ENCODE measurements around the gene FAM120A. TPM values are rescaled to one million over a fixed set of nuclear protein-coding genes. Genes with fewer than 3 reads are reported as not detected.

FAM120A gene
- total RNA-seq, 4 donors from 2014 or later: 56.5 to 82.3 (median 65.7) TPM

DNA sequence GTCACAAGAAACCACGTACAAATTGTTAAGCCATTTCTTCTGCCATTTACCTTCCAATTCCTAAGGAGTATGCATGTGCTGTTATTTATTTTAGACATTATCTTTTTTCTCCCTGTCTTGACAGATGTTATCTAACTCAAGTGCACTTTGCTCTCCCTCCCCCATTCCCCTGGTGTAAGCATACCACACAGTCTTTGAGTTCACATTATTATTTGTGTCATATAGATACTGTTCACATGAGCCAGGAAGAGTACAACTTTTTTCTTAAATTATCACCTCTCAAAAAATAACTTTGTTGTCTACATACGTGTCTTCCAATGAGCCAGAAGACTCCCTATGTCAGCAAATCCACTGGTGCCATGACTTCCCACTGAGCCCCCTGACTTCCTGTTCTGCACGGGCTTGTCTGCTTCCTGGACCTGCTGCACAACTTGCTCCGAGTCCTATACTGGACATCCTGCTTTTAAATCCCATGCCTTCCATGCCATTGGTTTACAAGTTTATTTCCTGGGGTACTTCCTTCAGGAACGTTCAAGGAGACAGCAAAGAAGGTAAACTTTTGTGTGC lies 19.9 kb upstream of the FAM120A start:
- WGBS, 2 donors: 36 to 46% methylated on average over 5 of the region's 5 CpGs
- intact Hi-C loops (cut with DNase I): no loop called here
- no peaks in the 10 kb centered on the region for H3K9me3 ChIP-seq
- no peaks in the 10 kb centered on the region for H3K27me3 ChIP-seq
- H3K4me1 ChIP-seq: no peaks in the 10 kb centered on the region
- no peak overlapping the region for H3K27ac ChIP-seq
- TF ChIP-seq CTCF (IDR thresholded peaks at IDR 0.05): no peak
- no peak for TF ChIP-seq POLR2A (IDR thresholded peaks at IDR 0.05)
- DNase-seq: no peak
- no peak overlapping the region for H3K4me3 ChIP-seq
- no peaks in the 10 kb centered on the region for H3K36me3 ChIP-seq

DNA sequence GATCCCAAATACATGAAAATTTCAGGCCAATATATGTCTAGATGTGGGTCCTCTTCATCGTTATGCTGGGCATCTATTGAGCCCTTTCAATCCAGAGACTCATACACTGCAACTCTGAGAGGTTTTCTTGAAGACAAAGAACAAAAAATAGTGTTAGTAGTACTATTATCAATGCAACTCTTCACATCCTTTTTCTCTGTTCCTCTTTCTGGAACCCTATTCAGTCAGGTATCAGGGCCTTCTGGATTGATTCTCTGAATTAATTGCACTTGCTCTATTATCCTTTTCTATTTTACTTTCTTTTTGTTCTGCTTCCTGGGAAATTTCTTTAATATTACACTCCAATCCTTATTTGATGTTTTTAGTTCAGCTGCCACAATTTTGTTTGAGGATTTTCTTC lies 18.5 kb upstream of the FAM120A start:
- H3K36me3 ChIP-seq: no peaks in the 10 kb centered on the region
- no peaks in the 10 kb centered on the region for H3K9me3 ChIP-seq
- WGBS, 2 donors: 82 to 100% methylated on average over 1 of the region's 1 CpG
- no peak overlapping the region for H3K27ac ChIP-seq
- no peaks in the 10 kb centered on the region for H3K4me1 ChIP-seq
- intact Hi-C loops (cut with DNase I): no loop called here
- no peak overlapping the region for H3K4me3 ChIP-seq
- no peak for DNase-seq
- H3K27me3 ChIP-seq: no peaks in the 10 kb centered on the region
- no peak for TF ChIP-seq CTCF (IDR thresholded peaks at IDR 0.05)
- no peak for TF ChIP-seq POLR2A (IDR thresholded peaks at IDR 0.05)

- DNase-seq: no peak
- Histone ChIP-seq H3K36me3 (no peaks in the 10 kb centered on the region), H3K9me3 (no peaks in the 10 kb centered on the region), H3K27ac (no peak overlapping the region), H3K4me1 (no peaks in the 10 kb centered on the region), H3K4me3 (no peak overlapping the region), H3K27me3 (no peaks in the 10 kb centered on the region)
- TF ChIP-seq CTCF (IDR thresholded peaks at IDR 0.05): no peak
- no peak for TF ChIP-seq POLR2A (IDR thresholded peaks at IDR 0.05)
- intact Hi-C loops (cut with DNase I): no loop called here
- WGBS, 2 donors: 73 to 87% methylated on average over 3 of the region's 3 CpGs
Measured at GRCh38 chr9:93434056-93434455, 17.4 kb upstream of the FAM120A start.

- Histone ChIP-seq H3K27me3 (no peaks in the 10 kb centered on the region), H3K27ac (no peak overlapping the region), H3K4me3 (no peak overlapping the region), H3K9me3 (no peaks in the 10 kb centered on the region), H3K4me1 (no peaks in the 10 kb centered on the region), H3K36me3 (no peaks in the 10 kb centered on the region)
- no peak for DNase-seq
- no peak for TF ChIP-seq CTCF (IDR thresholded peaks at IDR 0.05)
- TF ChIP-seq POLR2A (IDR thresholded peaks at IDR 0.05): no peak
- intact Hi-C loops (cut with DNase I): no loop called here
- 94 to 95% methylated on average over 8 of the region's 8 CpGs for WGBS, 2 donors
Measured at GRCh38 chr9:93435386-93435785, 16.1 kb upstream of the FAM120A start.

DNA sequence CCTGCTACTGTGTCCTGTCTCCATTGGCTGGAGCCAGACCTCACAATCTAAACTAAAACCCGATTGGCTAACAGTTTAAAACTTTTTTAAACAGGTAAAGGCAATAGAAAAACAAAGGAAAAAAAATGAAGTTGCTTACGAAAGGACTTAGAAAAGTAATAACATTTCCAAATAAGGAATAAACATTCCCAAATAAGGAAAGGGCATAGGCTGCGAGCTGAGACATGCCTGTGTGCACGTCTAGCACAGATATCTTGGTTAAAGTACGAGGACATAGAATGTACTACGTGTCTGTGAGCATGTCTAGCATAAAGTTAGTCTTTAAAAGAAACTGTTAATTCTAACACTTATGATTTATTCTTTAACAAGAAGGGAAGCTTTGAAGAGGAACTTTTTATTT lies 15.3 kb upstream of the FAM120A start:
- Histone ChIP-seq H3K36me3 (no peaks in the 10 kb centered on the region), H3K27me3 (no peaks in the 10 kb centered on the region), H3K4me3 (no peak overlapping the region), H3K27ac (no peak overlapping the region), H3K4me1 (no peaks in the 10 kb centered on the region), H3K9me3 (no peaks in the 10 kb centered on the region)
- intact Hi-C loops (cut with DNase I): no loop called here
- DNase-seq: no peak
- TF ChIP-seq CTCF (IDR thresholded peaks at IDR 0.05) (no peak), POLR2A (IDR thresholded peaks at IDR 0.05) (no peak)
- 57 to 58% methylated on average over 6 of the region's 6 CpGs for WGBS, 2 donors

Data from esophagus squamous epithelium (tissue), 5 donors.